Measurements from ENCODE around the gene IL17F. TPM values are rescaled to one million over a fixed set of nuclear protein-coding genes. Genes with fewer than 3 reads are reported as not detected.

The IL17F gene
- total RNA-seq, 2 donors from 2014 or later, result 0.32 TPM; not detected in 1

GRCh38 chr6:52191824-52192223 is 52.5 kb downstream of the IL17F start:
- Histone ChIP-seq H3K27me3 (no peaks in the 10 kb centered on the region), H3K9me3 (no peaks in the 10 kb centered on the region), H3K27ac (no peak overlapping the region), H3K4me3 (no peak overlapping the region), H3K9ac (ENCODE audit: low read depth in 2 of 2, low read length in 2 of 2) (no peak overlapping the region), H3K4me1 (no peaks in the 10 kb centered on the region), H3K36me3 (no peaks in the 10 kb centered on the region)
- no peak for DNase-seq
- TF ChIP-seq CTCF (IDR thresholded peaks at IDR 0.05), result no peak
- intact Hi-C loops (cut with DNase I), result no loop called here

GRCh38 chr6:52190409-52190808 is 53.9 kb downstream of the IL17F start:
- Histone ChIP-seq H3K27ac (no peak overlapping the region), H3K27me3 (no peaks in the 10 kb centered on the region), H3K9ac (ENCODE audit: low read depth in 2 of 2, low read length in 2 of 2) (no peak overlapping the region), H3K36me3 (no peaks in the 10 kb centered on the region), H3K9me3 (no peaks in the 10 kb centered on the region), H3K4me3 (no peak overlapping the region), H3K4me1 (no peaks in the 10 kb centered on the region)
- intact Hi-C loops (cut with DNase I), result no loop called here
- no peak for TF ChIP-seq CTCF (IDR thresholded peaks at IDR 0.05)
- DNase-seq, result no peak

GRCh38 chr6:52189974-52190373 is 54.3 kb downstream of the IL17F start:
- intact Hi-C loops (cut with DNase I), result no loop called here
- no peaks in the 10 kb centered on the region for H3K4me1 ChIP-seq
- TF ChIP-seq CTCF (IDR thresholded peaks at IDR 0.05), result no peak
- no peak overlapping the region for H3K4me3 ChIP-seq
- H3K9me3 ChIP-seq, result no peaks in the 10 kb centered on the region
- no peaks in the 10 kb centered on the region for H3K36me3 ChIP-seq
- no peaks in the 10 kb centered on the region for H3K27me3 ChIP-seq
- DNase-seq, result no peak
- H3K9ac ChIP-seq (ENCODE audit: low read depth in 2 of 2, low read length in 2 of 2), result no peak overlapping the region
- no peak overlapping the region for H3K27ac ChIP-seq

GRCh38 chr6:52187098-52187497 is 57.2 kb downstream of the IL17F start:
- Histone ChIP-seq H3K9me3 (no peaks in the 10 kb centered on the region), H3K4me1 (no peaks in the 10 kb centered on the region)
- DNase-seq, result no peak

More at GRCh38 chr6:52187098-52187497, 57.2 kb downstream of the IL17F start:
- intact Hi-C loops (cut with DNase I), result no loop called here
- TF ChIP-seq CTCF (IDR thresholded peaks at IDR 0.05), result no peak
- Histone ChIP-seq H3K27me3 (no peaks in the 10 kb centered on the region), H3K9ac (ENCODE audit: low read depth in 2 of 2, low read length in 2 of 2) (no peak overlapping the region), H3K36me3 (no peaks in the 10 kb centered on the region), H3K27ac (no peak overlapping the region), H3K4me3 (no peak overlapping the region)

Other genes with a start within 250 kb of the IL17F start
- gene PKHD1, start 156.9 kb downstream of the IL17F start, total RNA-seq, result under 1 TPM; 0.08 to 0.10 TPM
- not detected for gene IL17A, start 58.1 kb downstream of the IL17F start, total RNA-seq
- gene MCM3, start 40.2 kb upstream of the IL17F start, total RNA-seq, result 100 to 1,000 TPM in 1 of 2 donors, 10 to 100 TPM in 1; 28.9 to 117 TPM
- 10 to 100 TPM; 65.8 to 87.8 TPM for gene PAQR8, start 117.7 kb upstream of the IL17F start, total RNA-seq
- gene EFHC1, start 175.8 kb upstream of the IL17F start, total RNA-seq, result 1 to 10 TPM; 6.2 to 9.5 TPM

All from colonic mucosa (tissue), 4 donors.